ENCODE data around the gene NPHP1. TPM values are rescaled to one million over a fixed set of nuclear protein-coding genes. Genes with fewer than 3 reads are reported as not detected.

Gene NPHP1
- total RNA-seq, 2 donors from 2014 or later = 0.28 to 0.36 TPM

Other genes with a start within 250 kb of the NPHP1 start
- gene MALL, start 89.2 kb downstream of the NPHP1 start, total RNA-seq = not detected
- gene MTLN, start 7.5 kb upstream of the NPHP1 start, total RNA-seq = 10 to 100 TPM; 52.7 to 58.0 TPM

Data from natural killer cell treated with Interleukin-12 subunit alpha and Interleukin-12 subunit beta and Interleukin-15 and Interleukin-18, amount 100 ng/mL, for 72 hours (primary cell).